Activated CD4-positive, alpha-beta T cell treated with anti-CD3 and anti-CD28 coated beads, Interleukin-2, amount 50 U/mL, for 24 hours (primary cell): ENCODE data around the gene DIDO1.

ENCODE experiments used
- DNase-seq, 2 donors: peaks; one replicate each; pipeline ENCODE4 v3.0.0-alpha.2; 2020; ENCODE audit warnings: low read depth in 1 of 2, low spot score in 1 of 2

DIDO1 gene

GRCh38 chr20:62926229-62927127, at the start of gene DIDO1:
DIDO1 (minus strand) TSS chr20:62926505.
- DNase-seq: peak; percentile 76 to 85

- no peak for DNase-seq
Measured at GRCh38 chr20:62975251-62975760, 49.0 kb upstream of the DIDO1 start.

GRCh38 chr20:62972845-62973745, 46.8 kb upstream of the DIDO1 start:
- DNase-seq: no peak

- DNase-seq: peak; percentile 68 to 75
Measured at GRCh38 chr20:62971950-62972844, 45.9 kb upstream of the DIDO1 start.

GRCh38 chr20:62971211-62971949, 45.1 kb upstream of the DIDO1 start:
- no peak for DNase-seq

GRCh38 chr20:62970307-62971210, 44.3 kb upstream of the DIDO1 start:
- DNase-seq: no peak

GRCh38 chr20:62969939-62970306, 43.6 kb upstream of the DIDO1 start:
- no peak for DNase-seq

- no peak for DNase-seq
Measured at GRCh38 chr20:62969179-62969760, 43.0 kb upstream of the DIDO1 start.

- DNase-seq: no peak
Measured at GRCh38 chr20:62968378-62969178, 42.3 kb upstream of the DIDO1 start.

- DNase-seq: no peak
Measured at GRCh38 chr20:62967628-62968351, 41.5 kb upstream of the DIDO1 start.

GRCh38 chr20:62967149-62967501, 40.8 kb upstream of the DIDO1 start:
- DNase-seq: no peak

GRCh38 chr20:62966212-62967148, 40.2 kb upstream of the DIDO1 start:
- DNase-seq: no peak

- no peak for DNase-seq
Measured at GRCh38 chr20:62965363-62965771, 39.1 kb upstream of the DIDO1 start.

GRCh38 chr20:62964700-62965099, 38.4 kb upstream of the DIDO1 start:
- no peak for DNase-seq

- no peak for DNase-seq
Measured at GRCh38 chr20:62963614-62964397, 37.5 kb upstream of the DIDO1 start.
